Rectal smooth muscle tissue (tissue), 1 donor: ENCODE measurements around the gene PAK5.

Experiments used
- H3K27ac ChIP-seq: one replicate; pipeline ENCODE4 v1.7.0; 2013; ENCODE audit warnings: low read depth, low read length, inconsistent platforms
- H3K27me3 ChIP-seq: one replicate; pipeline ENCODE4 v1.7.0; 2013; ENCODE audit warnings: low read length; ENCODE audit not compliant: control insufficient read depth, insufficient read depth
- H3K36me3 ChIP-seq: one replicate; pipeline ENCODE4 v1.7.0; 2013; ENCODE audit warnings: low read length; ENCODE audit not compliant: control insufficient read depth, insufficient read depth
- H3K4me1 ChIP-seq: one replicate; pipeline ENCODE4 v1.7.0; 2013; ENCODE audit warnings: low read length; ENCODE audit not compliant: control insufficient read depth, insufficient read depth
- H3K4me3 ChIP-seq: one replicate; pipeline ENCODE4 v1.7.0; 2013; ENCODE audit warnings: low read length
- H3K9ac ChIP-seq: one replicate; pipeline ENCODE4 v1.7.0; 2013; ENCODE audit warnings: low read length

PAK5 gene

GRCh38 chr20:9838378-9839295, at the start of gene PAK5:
PAK5 (minus strand) TSS chr20:9839076; CDS start chr20:9644328, 194,748 bp downstream.
- Histone ChIP-seq H3K9ac (no peak within 1 kb of the TSS), H3K27ac (no peak within 1 kb of the TSS), H3K36me3 (no peaks in the 10 kb centered on the region), H3K4me1 (no peaks in the 10 kb centered on the region), H3K4me3 (no peak within 1 kb of the TSS), H3K27me3 (peaks cover 7% of the 10 kb centered on the region)

- no peaks in the 10 kb centered on the region for H3K4me1 ChIP-seq
- no peaks in the 10 kb centered on the region for H3K27me3 ChIP-seq
- no peaks in the 10 kb centered on the region for H3K36me3 ChIP-seq
- no peak overlapping the region for H3K4me3 ChIP-seq
- H3K9ac ChIP-seq: no peak overlapping the region
- H3K27ac ChIP-seq: no peak overlapping the region
Measured at GRCh38 chr20:9887706-9888105, 48.8 kb upstream of the PAK5 start.

GRCh38 chr20:9886227-9886626, 47.4 kb upstream of the PAK5 start:
- Histone ChIP-seq H3K27ac (no peak overlapping the region), H3K4me1 (no peaks in the 10 kb centered on the region), H3K27me3 (no peaks in the 10 kb centered on the region), H3K4me3 (no peak overlapping the region), H3K9ac (no peak overlapping the region), H3K36me3 (no peaks in the 10 kb centered on the region)

- Histone ChIP-seq H3K36me3 (no peaks in the 10 kb centered on the region), H3K27me3 (no peaks in the 10 kb centered on the region), H3K4me1 (no peaks in the 10 kb centered on the region), H3K9ac (no peak overlapping the region), H3K27ac (no peak overlapping the region), H3K4me3 (no peak overlapping the region)
Measured at GRCh38 chr20:9884666-9885065, 45.8 kb upstream of the PAK5 start.

- H3K36me3 ChIP-seq: no peaks in the 10 kb centered on the region
- H3K27me3 ChIP-seq: no peaks in the 10 kb centered on the region
- H3K9ac ChIP-seq: no peak overlapping the region
- H3K4me1 ChIP-seq: no peaks in the 10 kb centered on the region
- H3K27ac ChIP-seq: no peak overlapping the region
- H3K4me3 ChIP-seq: no peak overlapping the region
Measured at GRCh38 chr20:9884061-9884460, 45.2 kb upstream of the PAK5 start.

DNA sequence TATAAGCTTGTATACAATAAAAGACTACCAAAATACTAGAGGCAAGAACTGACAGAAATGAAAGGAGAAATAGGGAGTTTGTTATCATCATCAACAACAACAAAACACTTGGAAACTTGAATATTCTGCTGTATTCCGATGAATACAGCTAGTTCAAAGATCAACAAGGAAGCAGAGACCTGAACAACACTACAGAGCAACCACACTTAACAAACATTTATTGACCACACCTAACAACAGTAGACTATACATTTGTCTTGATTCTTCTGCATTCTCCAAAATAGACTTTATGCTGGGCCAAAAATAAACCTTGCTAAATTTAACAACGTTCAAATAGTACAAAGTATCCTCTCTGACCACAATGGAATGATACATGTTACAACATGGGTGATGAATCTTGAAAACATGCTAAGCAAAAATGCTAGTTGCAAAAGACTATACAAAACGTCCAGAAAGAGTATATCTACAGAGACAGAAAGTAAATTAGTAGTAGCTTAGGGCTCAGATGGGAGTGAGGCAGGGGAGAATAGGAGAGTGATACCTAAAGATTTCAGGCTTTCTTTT, 39.1 kb upstream of the PAK5 start:
- Histone ChIP-seq H3K27me3 (no peaks in the 10 kb centered on the region), H3K27ac (no peak overlapping the region), H3K36me3 (no peaks in the 10 kb centered on the region), H3K4me3 (no peak overlapping the region), H3K4me1 (no peaks in the 10 kb centered on the region), H3K9ac (no peak overlapping the region)

DNA sequence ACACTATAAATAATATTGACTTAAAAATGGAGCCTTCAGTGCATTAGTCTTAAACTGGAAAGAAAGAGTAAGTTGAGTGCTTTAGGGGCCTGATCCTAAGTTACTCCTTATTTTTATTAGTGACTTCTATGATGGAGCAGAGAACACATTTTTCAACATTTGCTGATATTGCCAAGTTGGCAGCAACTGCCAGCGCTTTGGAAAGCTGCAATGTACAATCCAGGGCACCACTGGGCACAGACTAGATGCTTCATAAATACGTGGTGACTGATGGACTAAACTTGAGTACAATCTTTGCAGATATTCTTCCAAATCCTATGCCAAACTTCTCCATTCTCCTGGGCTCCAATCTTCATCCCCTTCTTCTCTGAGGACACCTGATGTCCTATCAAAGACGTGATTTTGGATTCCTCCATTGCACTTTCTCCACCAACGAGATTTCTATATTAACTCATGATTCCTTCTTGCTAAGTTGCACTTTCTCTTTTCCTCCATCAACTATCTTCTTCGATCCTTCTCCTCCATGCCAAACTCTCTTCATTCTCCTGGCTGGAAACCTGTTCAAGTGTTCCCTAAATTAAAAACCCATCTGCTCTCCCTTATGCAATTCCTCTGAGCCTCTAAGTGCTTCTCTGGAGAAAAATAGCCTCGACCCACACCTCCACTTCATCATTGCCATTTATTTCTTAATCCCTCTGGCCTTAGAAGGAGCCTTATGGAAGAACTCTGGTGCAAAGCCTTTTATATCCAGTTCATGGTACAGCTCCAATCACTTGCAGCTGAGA, 28.5 kb upstream of the PAK5 start:
- no peaks in the 10 kb centered on the region for H3K4me1 ChIP-seq
- no peak overlapping the region for H3K27ac ChIP-seq
- no peak overlapping the region for H3K9ac ChIP-seq
- no peaks in the 10 kb centered on the region for H3K36me3 ChIP-seq
- no peaks in the 10 kb centered on the region for H3K27me3 ChIP-seq
- H3K4me3 ChIP-seq: no peak overlapping the region

GRCh38 chr20:9852566-9852965, 13.7 kb upstream of the PAK5 start:
- H3K27ac ChIP-seq: no peak overlapping the region
- no peaks in the 10 kb centered on the region for H3K36me3 ChIP-seq
- H3K4me1 ChIP-seq: no peaks in the 10 kb centered on the region
- no peak overlapping the region for H3K4me3 ChIP-seq
- no peak overlapping the region for H3K9ac ChIP-seq
- H3K27me3 ChIP-seq: no peaks in the 10 kb centered on the region

GRCh38 chr20:9839626-9840025, 750 bp upstream of the PAK5 start:
- no peak overlapping the region for H3K9ac ChIP-seq
- H3K36me3 ChIP-seq: no peaks in the 10 kb centered on the region
- no peak overlapping the region for H3K27ac ChIP-seq
- H3K4me3 ChIP-seq: no peak overlapping the region
- H3K27me3 ChIP-seq: peaks cover 7% of the 10 kb centered on the region
- no peaks in the 10 kb centered on the region for H3K4me1 ChIP-seq

DNA sequence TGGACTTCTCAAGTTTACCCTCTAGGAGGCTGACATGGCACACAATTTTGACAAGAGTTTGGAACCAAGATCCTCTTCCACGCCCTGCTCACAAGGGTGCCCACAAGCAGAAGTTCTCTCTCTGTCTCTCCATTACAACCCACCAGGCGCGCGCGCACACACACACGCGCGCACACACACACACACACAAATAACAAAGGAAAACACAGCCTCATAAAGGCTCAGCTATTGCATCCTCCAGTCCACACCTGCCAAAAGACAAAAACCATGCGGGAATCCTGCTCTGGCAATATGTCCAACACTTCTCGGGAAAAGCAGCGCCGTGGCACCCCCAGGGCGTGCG, 870 bp downstream of the PAK5 start:
- Histone ChIP-seq H3K9ac (no peak overlapping the region), H3K4me1 (no peaks in the 10 kb centered on the region), H3K4me3 (no peak overlapping the region), H3K27me3 (peaks cover 7% of the 10 kb centered on the region), H3K36me3 (no peaks in the 10 kb centered on the region), H3K27ac (no peak overlapping the region)

GRCh38 chr20:9837634-9838033, 1.2 kb downstream of the PAK5 start:
- H3K4me1 ChIP-seq: no peaks in the 10 kb centered on the region
- H3K4me3 ChIP-seq: no peak overlapping the region
- H3K36me3 ChIP-seq: no peaks in the 10 kb centered on the region
- no peak overlapping the region for H3K9ac ChIP-seq
- H3K27me3 ChIP-seq: peaks cover 7% of the 10 kb centered on the region
- no peak overlapping the region for H3K27ac ChIP-seq

- Histone ChIP-seq H3K27me3 (peaks cover 7% of the 10 kb centered on the region), H3K4me1 (no peaks in the 10 kb centered on the region), H3K4me3 (no peak overlapping the region), H3K36me3 (no peaks in the 10 kb centered on the region), H3K9ac (no peak overlapping the region), H3K27ac (no peak overlapping the region)
Measured at GRCh38 chr20:9835302-9835701, 3.6 kb downstream of the PAK5 start.
